Measurements from ENCODE around the gene DSCAML1.

The DSCAML1 gene

DNA sequence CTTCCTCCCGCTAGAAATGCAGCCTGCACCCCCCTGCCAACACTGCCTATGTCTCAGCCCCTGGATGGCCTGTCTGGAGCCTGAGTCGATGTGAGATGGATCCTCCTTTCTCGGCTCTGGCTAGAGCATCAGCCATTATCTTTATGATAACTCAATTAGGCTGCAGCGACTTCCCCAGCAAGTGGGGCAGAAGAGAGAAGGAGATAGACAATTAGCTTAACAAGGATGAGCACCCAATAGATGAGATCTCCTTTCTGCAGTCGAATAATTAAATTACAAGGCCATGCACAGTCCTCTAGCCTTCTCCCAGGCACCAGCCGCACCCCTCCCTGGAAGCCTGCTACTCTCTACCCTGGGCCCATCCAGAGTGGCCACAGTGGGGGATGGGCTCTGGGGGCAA, 290.0 kb downstream of the DSCAML1 start:
- no peak for DNase-seq (ENCODE audit: low read depth in 1 of 2, low spot score in 1 of 2)

DNA sequence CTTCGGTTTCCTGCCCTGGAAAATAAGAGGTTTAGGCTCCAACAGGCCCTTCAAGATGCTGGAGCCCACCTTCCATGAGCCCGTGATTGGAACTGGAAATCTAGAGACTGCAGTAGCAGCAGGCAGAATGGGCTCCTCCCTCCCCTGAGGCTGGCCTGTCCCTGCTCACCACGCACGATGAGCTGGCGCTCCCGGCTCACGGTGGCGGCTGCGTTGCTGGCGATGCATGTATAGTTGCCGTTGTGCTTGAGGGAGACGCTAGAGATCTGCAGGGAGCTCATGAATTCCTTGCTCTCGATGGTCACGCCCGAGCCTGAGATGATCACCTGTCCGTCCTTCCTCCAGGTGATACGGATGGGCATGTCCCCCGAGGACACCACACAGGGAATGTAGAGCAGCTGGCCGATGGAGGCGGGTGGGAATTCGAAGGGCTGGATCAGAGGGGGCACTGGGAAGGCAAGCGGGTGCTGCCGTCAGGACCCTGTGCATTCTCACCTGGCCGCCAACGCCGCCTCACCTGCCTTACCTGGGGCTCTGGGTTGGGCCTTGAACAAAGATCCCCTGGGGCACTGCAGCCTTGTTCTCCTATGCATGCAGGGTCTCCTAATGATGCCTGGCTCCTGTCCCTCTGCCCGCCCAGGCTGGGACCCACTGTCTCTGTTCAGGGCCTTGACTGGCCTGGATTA, 291.6 kb downstream of the DSCAML1 start:
- no peak for DNase-seq (ENCODE audit: low read depth in 1 of 2, low spot score in 1 of 2)

GRCh38 chr11:117502779-117503100, 294.3 kb downstream of the DSCAML1 start:
- no peak for DNase-seq (ENCODE audit: low read depth in 1 of 2, low spot score in 1 of 2)

GRCh38 chr11:117502015-117502778, 294.8 kb downstream of the DSCAML1 start:
- DNase-seq (ENCODE audit: low read depth in 1 of 2, low spot score in 1 of 2): no peak

GRCh38 chr11:117501237-117501898, 295.6 kb downstream of the DSCAML1 start:
- no peak for DNase-seq (ENCODE audit: low read depth in 1 of 2, low spot score in 1 of 2)

DNA sequence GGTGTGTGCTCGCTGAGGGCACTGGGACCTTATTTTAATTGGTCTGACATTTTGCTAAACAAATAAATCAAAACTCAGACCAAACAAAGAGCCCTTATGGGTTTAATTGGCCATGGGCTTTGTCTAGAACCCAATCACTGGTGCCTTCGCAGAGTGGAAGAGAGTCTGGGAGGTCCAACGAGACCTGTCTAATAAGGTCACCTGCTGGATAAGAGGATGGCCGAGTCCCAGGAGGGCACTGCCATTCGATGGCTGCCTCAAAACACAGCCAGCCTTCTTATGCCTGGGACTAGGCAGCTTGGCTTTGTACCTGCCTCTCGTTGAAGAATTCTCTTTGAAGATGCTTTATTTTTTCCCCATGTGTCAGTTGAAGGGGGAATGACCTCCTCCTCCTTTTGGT, 298.2 kb downstream of the DSCAML1 start:
- no peak for DNase-seq (ENCODE audit: low read depth in 1 of 2, low spot score in 1 of 2)

GRCh38 chr11:117497206-117497951, 299.6 kb downstream of the DSCAML1 start:
- DNase-seq (ENCODE audit: low read depth in 1 of 2, low spot score in 1 of 2): no peak

DNA sequence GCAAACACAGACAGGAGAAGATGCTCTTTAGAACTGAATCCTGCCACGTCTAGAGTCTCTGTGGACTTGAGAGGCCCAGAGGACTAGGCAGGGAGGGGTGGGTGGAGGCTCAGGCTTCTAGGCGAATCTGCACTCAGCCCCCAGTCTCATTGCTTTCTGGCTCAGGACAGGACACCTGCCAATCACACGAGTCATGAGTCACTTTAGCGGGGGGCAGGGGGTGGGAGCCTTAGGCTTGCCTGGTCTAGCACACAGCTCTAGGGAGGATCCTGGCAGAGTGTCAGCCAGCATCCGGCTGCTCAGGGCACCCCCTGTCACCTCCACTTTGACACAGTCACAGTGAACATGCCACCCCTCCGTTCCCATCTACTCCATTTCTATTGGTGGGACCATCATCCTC, 301.7 kb downstream of the DSCAML1 start:
- no peak for DNase-seq (ENCODE audit: low read depth in 1 of 2, low spot score in 1 of 2)

DNA sequence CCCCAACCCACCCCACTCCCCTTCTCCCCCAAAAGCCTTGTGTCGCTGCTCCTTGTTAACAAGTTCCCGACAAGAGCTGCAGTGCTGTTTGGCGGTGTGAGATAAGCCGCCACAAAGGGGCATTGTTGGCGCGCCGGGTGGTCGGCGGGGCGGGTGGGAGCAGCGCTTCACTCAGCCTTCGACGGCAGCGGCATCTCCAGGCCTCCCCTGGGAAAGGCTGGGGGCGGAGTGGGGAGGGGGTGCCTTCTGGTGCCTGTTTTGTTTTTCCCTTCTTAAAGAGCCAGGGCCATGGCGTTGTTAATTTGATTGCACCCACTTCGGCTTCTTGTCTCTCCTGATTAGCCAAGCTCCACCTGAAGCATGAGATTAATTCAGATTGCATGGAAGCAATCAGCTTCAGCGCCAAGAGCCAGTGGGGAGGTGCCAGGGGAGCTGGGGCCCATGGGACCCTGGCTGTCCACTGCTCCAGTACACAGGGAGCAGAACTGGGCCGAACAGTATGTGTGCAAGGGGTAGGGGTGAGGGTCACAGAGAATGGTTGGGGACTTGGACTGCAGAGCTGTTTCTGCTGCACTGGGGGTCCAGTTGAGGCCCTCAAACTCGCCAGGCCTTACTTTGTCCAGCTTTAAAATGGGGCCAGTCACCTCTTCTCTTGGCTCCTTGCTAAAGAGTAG, 304.3 kb downstream of the DSCAML1 start:
- no peak for DNase-seq (ENCODE audit: low read depth in 1 of 2, low spot score in 1 of 2)

DNA sequence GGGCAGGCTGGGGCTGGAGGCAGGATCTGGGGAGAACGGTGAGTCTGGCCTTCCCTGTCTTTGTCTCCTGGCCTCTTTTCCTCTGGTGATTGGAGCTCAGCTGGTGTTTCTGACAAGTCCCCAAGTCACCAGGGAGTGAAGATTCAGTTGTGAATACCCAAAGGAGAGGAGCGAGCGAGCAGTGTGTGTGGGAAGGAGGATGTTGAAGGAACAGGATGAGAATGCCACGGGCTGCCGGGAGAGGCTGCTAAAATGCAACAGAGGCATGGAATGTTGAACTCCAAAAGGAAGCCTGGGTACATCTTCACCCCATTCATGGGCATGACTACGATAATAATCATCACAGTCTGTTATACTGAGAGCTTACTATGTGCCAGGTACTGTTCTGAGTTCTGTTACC, 306.1 kb downstream of the DSCAML1 start:
- DNase-seq (ENCODE audit: low read depth in 1 of 2, low spot score in 1 of 2): no peak

- DNase-seq (ENCODE audit: low read depth in 1 of 2, low spot score in 1 of 2): no peak
These were observed 306.9 kb downstream of the DSCAML1 start for GRCh38 chr11:117489999-117490679.

GRCh38 chr11:117488996-117489952, 307.7 kb downstream of the DSCAML1 start:
- no peak for DNase-seq (ENCODE audit: low read depth in 1 of 2, low spot score in 1 of 2)

- no peak for DNase-seq (ENCODE audit: low read depth in 1 of 2, low spot score in 1 of 2)
These were observed 311.0 kb downstream of the DSCAML1 start for GRCh38 chr11:117486059-117486458.

DNA sequence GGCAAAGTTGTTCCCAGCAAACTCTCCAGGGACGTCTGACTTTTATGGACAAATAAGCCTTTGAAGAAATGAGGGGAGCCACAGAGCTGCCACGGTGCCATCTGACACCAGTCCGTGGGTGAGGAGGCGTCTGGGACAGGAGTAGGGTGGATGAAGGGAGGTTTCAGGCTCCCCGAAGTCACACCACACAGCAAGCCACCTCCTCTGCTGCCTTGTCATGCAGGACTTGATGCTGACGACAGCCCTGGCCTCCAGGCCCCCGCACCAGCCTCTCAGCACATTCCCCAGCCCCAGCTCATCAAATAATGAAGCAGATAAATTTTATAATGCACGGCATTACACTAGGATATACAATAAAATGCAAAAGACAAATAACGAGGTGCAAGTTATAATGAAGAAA, 312.9 kb downstream of the DSCAML1 start:
- DNase-seq (ENCODE audit: low read depth in 1 of 2, low spot score in 1 of 2): no peak

- no peak for DNase-seq (ENCODE audit: low read depth in 1 of 2, low spot score in 1 of 2)
These were observed 313.6 kb downstream of the DSCAML1 start for GRCh38 chr11:117483372-117483771.

GRCh38 chr11:117482881-117483280, 314.1 kb downstream of the DSCAML1 start:
- DNase-seq (ENCODE audit: low read depth in 1 of 2, low spot score in 1 of 2): no peak

GRCh38 chr11:117481885-117482284, 315.1 kb downstream of the DSCAML1 start:
- DNase-seq (ENCODE audit: low read depth in 1 of 2, low spot score in 1 of 2): no peak

GRCh38 chr11:117481036-117481435, 316.0 kb downstream of the DSCAML1 start:
- no peak for DNase-seq (ENCODE audit: low read depth in 1 of 2, low spot score in 1 of 2)

- no peak for DNase-seq (ENCODE audit: low read depth in 1 of 2, low spot score in 1 of 2)
These were observed 316.8 kb downstream of the DSCAML1 start for GRCh38 chr11:117480221-117480620.
